AG09309 (cell line): ENCODE results near the gene ABCG4.
"Not testable (repeated sequence)": the region's sequence is repeated elsewhere in the genome, so short reads cannot be mapped to it uniquely, and the experiment has no call there.

Experiments
- DNase-seq: peaks from one replicate; pipeline ENCODE4 v3.0.0-alpha.2; 2010; ENCODE audit warnings: low read depth
- H3K4me3 ChIP-seq: 2 replicates; pipeline ENCODE4 v1.5.1; 2011; ENCODE audit warnings: mild to moderate bottlenecking, low read depth, low read length, moderate library complexity; ENCODE audit not compliant: control insufficient read depth
- TF ChIP-seq, protein P1 (sequence below): IDR thresholded peaks from 2 replicates; pipeline ENCODE4 v1.5.1; 2011; ENCODE audit warnings: mild to moderate bottlenecking, low read depth, low read length, inconsistent platforms; ENCODE audit not compliant: insufficient read depth, control insufficient read depth; ENCODE audit errors: missing control alignments

ABCG4 gene

DNA sequence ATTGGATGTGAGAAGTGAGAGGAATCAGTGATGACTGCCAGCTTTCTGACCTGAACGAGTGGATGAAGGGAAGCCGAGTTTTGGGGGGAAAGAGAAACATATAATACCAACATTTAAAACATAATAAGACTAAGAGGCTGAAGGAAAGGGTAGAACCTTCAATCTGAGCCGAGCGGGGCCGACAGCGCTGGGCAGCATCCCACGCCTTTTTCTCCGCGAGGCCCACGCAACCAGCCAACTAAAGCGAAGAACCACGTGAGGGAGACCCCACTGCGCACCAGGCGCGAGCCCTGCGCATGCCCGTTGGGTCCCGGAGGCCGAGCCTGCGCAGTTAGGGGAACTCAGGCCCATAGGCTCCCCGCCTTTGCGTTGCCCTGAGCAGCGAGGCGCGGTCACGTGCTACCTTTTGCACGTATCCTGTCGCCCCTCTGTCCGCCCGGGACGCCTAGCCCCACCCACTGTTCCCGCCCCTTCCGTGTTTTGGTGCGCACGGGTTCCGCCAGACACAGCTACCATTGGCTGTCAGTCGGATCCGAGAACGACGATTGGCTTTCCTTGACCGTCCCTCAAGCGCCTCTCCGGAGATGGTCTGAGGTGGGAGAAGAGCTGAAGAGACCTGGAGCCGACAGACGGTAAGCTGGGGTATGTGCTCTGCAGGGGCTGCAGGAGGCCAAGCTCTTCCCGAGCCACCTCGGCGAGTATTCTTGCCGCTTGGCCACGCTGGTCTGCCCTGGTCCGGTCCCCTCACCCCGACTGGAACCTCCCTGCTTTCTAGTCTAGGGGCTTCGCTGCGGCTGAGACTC lies 27.6 kb upstream of the ABCG4 start, which contains the start of gene HINFP:
Gene HINFP, plus strand, starts transcription at position 573 of the 803 bp plus-strand sequence. CDS start 5,365 bp downstream, outside the sequence.
- TF ChIP-seq, protein P1, sequence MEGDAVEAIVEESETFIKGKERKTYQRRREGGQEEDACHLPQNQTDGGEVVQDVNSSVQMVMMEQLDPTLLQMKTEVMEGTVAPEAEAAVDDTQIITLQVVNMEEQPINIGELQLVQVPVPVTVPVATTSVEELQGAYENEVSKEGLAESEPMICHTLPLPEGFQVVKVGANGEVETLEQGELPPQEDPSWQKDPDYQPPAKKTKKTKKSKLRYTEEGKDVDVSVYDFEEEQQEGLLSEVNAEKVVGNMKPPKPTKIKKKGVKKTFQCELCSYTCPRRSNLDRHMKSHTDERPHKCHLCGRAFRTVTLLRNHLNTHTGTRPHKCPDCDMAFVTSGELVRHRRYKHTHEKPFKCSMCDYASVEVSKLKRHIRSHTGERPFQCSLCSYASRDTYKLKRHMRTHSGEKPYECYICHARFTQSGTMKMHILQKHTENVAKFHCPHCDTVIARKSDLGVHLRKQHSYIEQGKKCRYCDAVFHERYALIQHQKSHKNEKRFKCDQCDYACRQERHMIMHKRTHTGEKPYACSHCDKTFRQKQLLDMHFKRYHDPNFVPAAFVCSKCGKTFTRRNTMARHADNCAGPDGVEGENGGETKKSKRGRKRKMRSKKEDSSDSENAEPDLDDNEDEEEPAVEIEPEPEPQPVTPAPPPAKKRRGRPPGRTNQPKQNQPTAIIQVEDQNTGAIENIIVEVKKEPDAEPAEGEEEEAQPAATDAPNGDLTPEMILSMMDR: no peak
- DNase-seq: peak; percentile 92
- H3K4me3 ChIP-seq: peak within 1 kb of the TSS; percentile 96

DNA sequence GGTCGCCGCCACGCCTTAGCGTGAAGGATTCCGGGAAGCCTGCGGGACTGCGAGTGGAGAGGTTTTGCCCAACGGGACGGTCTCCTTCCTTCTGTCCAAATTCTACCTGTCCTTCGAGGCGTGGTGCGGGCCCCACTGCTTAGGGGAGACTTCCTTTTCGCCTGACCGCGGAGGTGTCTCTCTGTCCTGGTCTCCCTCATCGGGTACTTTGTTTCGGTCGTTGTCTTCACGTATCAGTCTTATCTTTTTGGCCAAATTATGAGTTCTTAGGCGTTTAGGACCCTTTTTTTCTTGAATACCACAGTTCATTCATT lies 27.1 kb upstream of the ABCG4 start:
- DNase-seq: no peak
- TF ChIP-seq, protein P1: no peak
- H3K4me3 ChIP-seq: peak overlapping the region; percentile 96

DNA sequence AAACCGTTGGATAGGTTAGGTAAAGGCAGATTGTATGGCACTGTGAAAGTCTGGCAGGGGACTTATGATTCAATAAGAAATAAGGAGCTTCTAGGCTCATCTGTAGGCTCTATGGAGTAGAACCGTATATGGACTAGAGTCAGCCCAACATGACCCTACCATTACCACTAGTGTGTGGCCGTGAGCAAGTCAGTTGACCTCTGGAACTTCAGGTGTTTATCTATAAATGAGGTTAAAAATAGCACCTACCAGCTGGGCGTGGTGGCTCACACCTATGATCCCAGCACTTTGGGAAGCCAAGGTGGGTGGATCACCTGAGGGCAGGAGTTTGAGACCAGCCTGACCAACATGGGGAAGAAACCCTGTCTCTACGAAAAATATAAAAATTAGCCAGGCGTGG lies 23.0 kb upstream of the ABCG4 start:
- no peak for DNase-seq
- TF ChIP-seq, protein P1: no peak
- no peak overlapping the region for H3K4me3 ChIP-seq

DNA sequence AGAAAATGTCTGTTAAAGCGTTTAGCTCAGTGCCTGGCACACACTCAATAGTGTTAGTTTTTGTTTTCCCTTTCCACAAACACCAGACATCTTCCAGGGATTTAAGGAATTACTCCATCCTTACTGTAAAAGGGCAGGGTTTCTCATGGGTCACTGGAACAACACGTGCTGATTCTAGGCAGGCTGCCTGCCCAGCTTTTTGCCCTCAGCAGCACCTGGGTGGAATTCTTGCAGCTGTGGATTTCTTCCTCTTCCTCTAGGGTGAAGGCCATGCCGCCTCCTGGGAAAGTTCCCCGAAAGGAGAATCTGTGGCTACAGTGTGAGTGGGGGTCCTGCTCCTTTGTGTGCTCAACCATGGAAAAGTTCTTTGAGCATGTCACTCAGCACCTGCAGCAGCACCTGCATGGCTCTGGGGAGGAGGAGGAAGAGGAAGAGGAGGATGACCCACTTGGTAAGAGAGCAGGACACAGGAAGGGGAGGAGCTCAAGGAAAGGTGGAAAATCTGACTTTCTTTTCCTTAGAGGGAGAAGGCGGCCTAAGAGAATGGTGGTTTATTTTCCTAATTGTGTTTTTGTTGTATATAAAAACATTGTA lies 22.1 kb upstream of the ABCG4 start:
- no peak overlapping the region for H3K4me3 ChIP-seq
- no peak for DNase-seq
- TF ChIP-seq, protein P1: no peak

DNA sequence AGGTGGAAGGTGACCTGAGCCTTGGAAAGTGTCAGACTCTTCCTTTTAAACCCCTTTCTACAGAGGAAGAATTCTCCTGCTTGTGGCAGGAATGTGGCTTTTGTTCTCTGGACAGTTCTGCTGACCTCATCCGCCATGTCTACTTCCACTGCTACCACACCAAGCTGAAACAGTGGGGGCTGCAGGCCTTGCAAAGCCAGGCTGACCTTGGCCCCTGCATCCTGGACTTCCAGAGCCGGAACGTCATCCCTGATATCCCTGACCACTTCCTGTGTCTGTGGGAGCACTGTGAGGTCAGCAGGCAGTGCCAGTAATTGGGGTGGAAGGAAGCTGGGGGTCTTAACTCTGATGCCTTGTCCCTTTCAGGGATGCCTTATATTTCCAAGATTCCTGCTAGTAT lies 18.2 kb upstream of the ABCG4 start:
- H3K4me3 ChIP-seq: no peak overlapping the region
- DNase-seq: no peak
- TF ChIP-seq, protein P1: no peak

DNA sequence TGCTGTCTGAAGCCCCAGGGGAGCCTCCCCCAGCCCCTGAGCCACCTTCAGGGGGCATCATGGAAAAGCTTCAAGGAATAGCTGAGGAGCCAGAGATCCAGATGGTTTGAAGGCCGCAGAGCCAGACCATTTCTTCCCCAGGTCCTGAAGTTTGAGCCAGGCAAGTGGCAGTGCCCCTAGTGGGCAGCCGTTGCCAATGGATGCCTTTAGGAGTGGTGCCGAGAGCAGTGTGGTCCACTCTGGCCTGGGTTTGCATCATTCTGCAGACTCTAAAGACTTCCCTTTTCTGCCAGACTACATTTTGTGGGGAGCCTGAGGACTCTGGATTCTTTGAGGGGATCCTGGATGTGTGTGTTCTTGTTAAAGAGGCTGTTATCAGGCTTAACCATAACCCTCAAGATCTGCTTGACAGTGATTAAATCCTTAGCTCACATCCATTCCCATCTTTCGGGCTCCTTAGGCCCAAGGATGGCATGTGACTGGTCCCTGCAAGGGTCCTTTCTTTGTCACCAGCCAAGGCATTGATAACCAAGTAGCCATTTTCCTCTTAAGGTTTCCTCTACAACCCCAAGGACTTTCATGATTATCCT lies 14.4 kb upstream of the ABCG4 start:
- no peak for DNase-seq
- no peak overlapping the region for H3K4me3 ChIP-seq
- TF ChIP-seq, protein P1: peak; percentile 63

DNA sequence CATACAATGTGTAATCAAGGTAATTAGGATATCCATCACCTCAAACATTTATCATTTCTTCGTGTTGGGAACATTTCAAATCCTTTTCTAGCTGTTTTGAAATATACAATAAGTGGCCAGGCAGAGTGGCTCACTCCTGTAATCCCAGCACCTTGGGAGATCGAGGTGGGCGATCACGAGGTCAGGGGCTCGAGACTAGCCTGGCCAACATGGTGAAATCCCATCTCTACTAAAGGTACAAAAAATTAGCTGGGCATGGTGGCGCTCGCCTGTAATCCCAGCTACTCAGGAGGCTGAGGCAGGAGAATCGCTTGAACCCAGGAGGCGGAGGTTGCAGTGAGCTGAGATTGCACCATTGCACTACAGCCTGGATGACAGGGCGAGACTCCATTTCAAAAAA lies 9.6 kb upstream of the ABCG4 start:
- not testable (repeated sequence) for H3K4me3 ChIP-seq, DNase-seq
